Measurements from ENCODE around the gene CAPN1. TPM values are rescaled to one million over a fixed set of nuclear protein-coding genes. Genes with fewer than 3 reads are reported as not detected.

CAPN1 gene
- total and polyA plus RNA-seq, 9 of the 15 experiments (the other 6 are each of a cell fraction or from before 2014, with no cell fraction given): 3.5 to 199 (median 61.6) TPM

DNA sequence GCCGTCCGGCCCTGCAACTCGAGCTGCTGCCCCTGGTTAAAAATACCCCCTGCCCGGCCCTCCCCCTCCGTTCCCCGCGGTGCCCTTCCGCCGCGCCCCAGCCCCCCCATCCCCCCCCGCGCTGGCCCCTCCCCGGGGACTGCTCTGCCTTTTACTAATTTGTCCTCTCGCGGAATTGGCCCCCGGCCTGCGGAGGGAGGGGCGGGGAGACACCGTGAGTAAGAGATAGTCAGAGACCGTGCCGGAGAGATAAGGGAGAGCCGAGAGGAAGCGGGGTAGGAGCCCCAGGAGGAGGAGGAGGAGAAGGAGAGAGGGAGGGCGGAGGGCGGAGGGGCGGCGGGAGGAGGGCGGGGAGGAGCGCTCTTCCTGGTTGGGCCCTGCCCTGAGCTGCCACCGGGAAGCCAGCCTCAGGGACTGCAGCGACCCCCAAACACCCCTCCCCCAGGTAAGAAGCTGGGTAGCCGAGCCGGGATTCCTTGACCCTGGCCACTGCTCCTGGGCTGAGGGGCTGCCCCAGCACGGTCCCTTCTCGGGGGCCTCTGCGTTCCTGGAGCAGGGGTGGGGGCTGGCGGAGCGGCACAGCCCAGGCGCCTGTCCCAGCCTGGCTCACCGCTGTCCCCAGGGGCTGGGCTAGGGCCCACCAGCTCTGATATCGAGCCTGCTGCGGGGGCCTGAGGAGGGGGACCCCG is at the start of gene CAPN1 (continued):
- TF ChIP-seq MAZ (CRISPR knock-in tag; conservative IDR thresholded peaks at IDR 0.05 in 1 of 2, IDR thresholded peaks at IDR 0.05 in 1 of 2): peak; percentile 36 to 93; a peak in 3 of 4 replicates
- TF ChIP-seq ZNF79 (CRISPR knock-in tag; IDR thresholded peaks at IDR 0.05; ENCODE audit: low read depth): no peak
- TF ChIP-seq ZNF146 (CRISPR knock-in tag; IDR thresholded peaks at IDR 0.05; ENCODE audit: unreplicated experiment): no peak
- TF ChIP-seq, protein P1, sequence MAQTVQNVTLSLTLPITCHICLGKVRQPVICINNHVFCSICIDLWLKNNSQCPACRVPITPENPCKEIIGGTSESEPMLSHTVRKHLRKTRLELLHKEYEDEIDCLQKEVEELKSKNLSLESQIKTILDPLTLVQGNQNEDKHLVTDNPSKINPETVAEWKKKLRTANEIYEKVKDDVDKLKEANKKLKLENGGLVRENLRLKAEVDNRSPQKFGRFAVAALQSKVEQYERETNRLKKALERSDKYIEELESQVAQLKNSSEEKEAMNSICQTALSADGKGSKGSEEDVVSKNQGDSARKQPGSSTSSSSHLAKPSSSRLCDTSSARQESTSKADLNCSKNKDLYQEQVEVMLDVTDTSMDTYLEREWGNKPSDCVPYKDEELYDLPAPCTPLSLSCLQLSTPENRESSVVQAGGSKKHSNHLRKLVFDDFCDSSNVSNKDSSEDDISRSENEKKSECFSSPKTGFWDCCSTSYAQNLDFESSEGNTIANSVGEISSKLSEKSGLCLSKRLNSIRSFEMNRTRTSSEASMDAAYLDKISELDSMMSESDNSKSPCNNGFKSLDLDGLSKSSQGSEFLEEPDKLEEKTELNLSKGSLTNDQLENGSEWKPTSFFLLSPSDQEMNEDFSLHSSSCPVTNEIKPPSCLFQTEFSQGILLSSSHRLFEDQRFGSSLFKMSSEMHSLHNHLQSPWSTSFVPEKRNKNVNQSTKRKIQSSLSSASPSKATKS (CRISPR knock-in tag; IDR thresholded peaks at IDR 0.05): no peak
- TF ChIP-seq HDAC2 (IDR thresholded peaks at IDR 0.05): no peak
- TF ChIP-seq, protein P2, sequence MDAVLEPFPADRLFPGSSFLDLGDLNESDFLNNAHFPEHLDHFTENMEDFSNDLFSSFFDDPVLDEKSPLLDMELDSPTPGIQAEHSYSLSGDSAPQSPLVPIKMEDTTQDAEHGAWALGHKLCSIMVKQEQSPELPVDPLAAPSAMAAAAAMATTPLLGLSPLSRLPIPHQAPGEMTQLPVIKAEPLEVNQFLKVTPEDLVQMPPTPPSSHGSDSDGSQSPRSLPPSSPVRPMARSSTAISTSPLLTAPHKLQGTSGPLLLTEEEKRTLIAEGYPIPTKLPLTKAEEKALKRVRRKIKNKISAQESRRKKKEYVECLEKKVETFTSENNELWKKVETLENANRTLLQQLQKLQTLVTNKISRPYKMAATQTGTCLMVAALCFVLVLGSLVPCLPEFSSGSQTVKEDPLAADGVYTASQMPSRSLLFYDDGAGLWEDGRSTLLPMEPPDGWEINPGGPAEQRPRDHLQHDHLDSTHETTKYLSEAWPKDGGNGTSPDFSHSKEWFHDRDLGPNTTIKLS (IDR thresholded peaks at IDR 0.05; ENCODE audit: borderline replicate concordance, low read depth): no peak
- no peak for TF ChIP-seq DIDO1 (tag; IDR thresholded peaks at IDR 0.05; ENCODE audit: low read depth)
- TF ChIP-seq ZNF77 (CRISPR knock-in tag; IDR thresholded peaks at IDR 0.05): no peak
- TF ChIP-seq FOXA3 (CRISPR knock-in tag; conservative IDR thresholded peaks at IDR 0.05 in 1 of 2, IDR thresholded peaks at IDR 0.05 in 1 of 2): no peak
- TF ChIP-seq, protein P3, sequence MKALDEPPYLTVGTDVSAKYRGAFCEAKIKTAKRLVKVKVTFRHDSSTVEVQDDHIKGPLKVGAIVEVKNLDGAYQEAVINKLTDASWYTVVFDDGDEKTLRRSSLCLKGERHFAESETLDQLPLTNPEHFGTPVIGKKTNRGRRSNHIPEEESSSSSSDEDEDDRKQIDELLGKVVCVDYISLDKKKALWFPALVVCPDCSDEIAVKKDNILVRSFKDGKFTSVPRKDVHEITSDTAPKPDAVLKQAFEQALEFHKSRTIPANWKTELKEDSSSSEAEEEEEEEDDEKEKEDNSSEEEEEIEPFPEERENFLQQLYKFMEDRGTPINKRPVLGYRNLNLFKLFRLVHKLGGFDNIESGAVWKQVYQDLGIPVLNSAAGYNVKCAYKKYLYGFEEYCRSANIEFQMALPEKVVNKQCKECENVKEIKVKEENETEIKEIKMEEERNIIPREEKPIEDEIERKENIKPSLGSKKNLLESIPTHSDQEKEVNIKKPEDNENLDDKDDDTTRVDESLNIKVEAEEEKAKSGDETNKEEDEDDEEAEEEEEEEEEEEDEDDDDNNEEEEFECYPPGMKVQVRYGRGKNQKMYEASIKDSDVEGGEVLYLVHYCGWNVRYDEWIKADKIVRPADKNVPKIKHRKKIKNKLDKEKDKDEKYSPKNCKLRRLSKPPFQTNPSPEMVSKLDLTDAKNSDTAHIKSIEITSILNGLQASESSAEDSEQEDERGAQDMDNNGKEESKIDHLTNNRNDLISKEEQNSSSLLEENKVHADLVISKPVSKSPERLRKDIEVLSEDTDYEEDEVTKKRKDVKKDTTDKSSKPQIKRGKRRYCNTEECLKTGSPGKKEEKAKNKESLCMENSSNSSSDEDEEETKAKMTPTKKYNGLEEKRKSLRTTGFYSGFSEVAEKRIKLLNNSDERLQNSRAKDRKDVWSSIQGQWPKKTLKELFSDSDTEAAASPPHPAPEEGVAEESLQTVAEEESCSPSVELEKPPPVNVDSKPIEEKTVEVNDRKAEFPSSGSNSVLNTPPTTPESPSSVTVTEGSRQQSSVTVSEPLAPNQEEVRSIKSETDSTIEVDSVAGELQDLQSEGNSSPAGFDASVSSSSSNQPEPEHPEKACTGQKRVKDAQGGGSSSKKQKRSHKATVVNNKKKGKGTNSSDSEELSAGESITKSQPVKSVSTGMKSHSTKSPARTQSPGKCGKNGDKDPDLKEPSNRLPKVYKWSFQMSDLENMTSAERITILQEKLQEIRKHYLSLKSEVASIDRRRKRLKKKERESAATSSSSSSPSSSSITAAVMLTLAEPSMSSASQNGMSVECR (CRISPR knock-in tag; IDR thresholded peaks at IDR 0.05): no peak; the same call in 1 of the 2 replicates
- no peak for TF ChIP-seq ZBTB17 (CRISPR knock-in tag; IDR thresholded peaks at IDR 0.05)
- peak; percentile 17 for TF ChIP-seq TBP (optimal IDR thresholded peaks at IDR 0.05; ENCODE audit: low read depth, low read length)
- TF ChIP-seq, protein P4, sequence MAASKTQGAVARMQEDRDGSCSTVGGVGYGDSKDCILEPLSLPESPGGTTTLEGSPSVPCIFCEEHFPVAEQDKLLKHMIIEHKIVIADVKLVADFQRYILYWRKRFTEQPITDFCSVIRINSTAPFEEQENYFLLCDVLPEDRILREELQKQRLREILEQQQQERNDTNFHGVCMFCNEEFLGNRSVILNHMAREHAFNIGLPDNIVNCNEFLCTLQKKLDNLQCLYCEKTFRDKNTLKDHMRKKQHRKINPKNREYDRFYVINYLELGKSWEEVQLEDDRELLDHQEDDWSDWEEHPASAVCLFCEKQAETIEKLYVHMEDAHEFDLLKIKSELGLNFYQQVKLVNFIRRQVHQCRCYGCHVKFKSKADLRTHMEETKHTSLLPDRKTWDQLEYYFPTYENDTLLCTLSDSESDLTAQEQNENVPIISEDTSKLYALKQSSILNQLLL (CRISPR knock-in tag; IDR thresholded peaks at IDR 0.05; ENCODE audit: borderline replicate concordance): no peak
- TF ChIP-seq ETV6 (IDR thresholded peaks at IDR 0.05; ENCODE audit: borderline replicate concordance in 1 of 2, low read depth in 2 of 2, low read length in 1 of 2): no peak
- no peak for TF ChIP-seq ETV6 (CRISPR knock-in tag; IDR thresholded peaks at IDR 0.05; ENCODE audit: borderline replicate concordance)
- no peak for TF ChIP-seq POLR2H (tag; IDR thresholded peaks at IDR 0.05; ENCODE audit: low read depth)
- no peak for TF ChIP-seq ZNF444 (CRISPR knock-in tag; IDR thresholded peaks at IDR 0.05)

Data from K562 (cell line).